Thyroid gland (tissue), 4 donors: ENCODE results near the gene FAM217A.

Experiments
- CTCF ChIP-seq, 6 experiments: fragments of 200-600 bp in 3 of 6; fragments of 450-650 bp in 3 of 6; sonication (generic) in 3 of 6; IDR thresholded peaks; one replicate each; pipeline ENCODE4 v1.5.1; 2016 to 2019; ENCODE audit warnings: antibody characterized with exemption in 6 of 6, mild to moderate bottlenecking in 2 of 6, inconsistent platforms in 1 of 6, moderate library complexity in 1 of 6
- POLR2A ChIP-seq, 2 donors: fragments of 450-650 bp; IDR thresholded peaks; one replicate each; pipeline ENCODE4 v1.6.1; 2017; ENCODE audit warnings: antibody characterized with exemption in 2 of 2, mild to moderate bottlenecking in 2 of 2, moderate library complexity in 1 of 2

- TF ChIP-seq POLR2A (IDR thresholded peaks at IDR 0.05) (no peak), CTCF (IDR thresholded peaks at IDR 0.05) (no peak)
Measured at GRCh38 chr6:4049246-4049645, 29.7 kb downstream of the FAM217A start.
